Transverse colon (tissue), 4 donors: Measurements from ENCODE around the gene FAM110D. TPM values are rescaled to one million over a fixed set of nuclear protein-coding genes. Genes with fewer than 3 reads are reported as not detected.

Experiments
- DNase-seq: peaks from one replicate; pipeline ENCODE4 v3.0.0-alpha.2; 2019
- H3K27ac ChIP-seq, 4 donors: fragments of 200-600 bp; sonication (generic); 2 replicates each; pipeline ENCODE4 v1.5.1; 2016 to 2018; ENCODE audit warnings: inconsistent platforms in 4 of 4
- H3K27me3 ChIP-seq: fragments of 200-600 bp; sonication (generic); 2 replicates; pipeline ENCODE4 v1.5.1; 2017; ENCODE audit warnings: inconsistent platforms
- H3K36me3 ChIP-seq, 4 donors: fragments of 200-600 bp; sonication (generic); 2 replicates each; pipeline ENCODE4 v1.5.1; 2017 to 2019; ENCODE audit warnings: inconsistent platforms in 4 of 4
- H3K4me1 ChIP-seq, 4 donors: fragments of 200-600 bp; sonication (generic); 2 replicates each; pipeline ENCODE4 v1.5.1; 2017 to 2020; ENCODE audit warnings: inconsistent platforms in 4 of 4
- H3K4me3 ChIP-seq, 4 donors: fragments of 200-600 bp; sonication (generic); 1 replicate in 1 of 4; 2 replicates in 3 of 4; pipeline versions ENCODE4 v1.5.1 to v1.6.1; 2017 to 2019; ENCODE audit warnings: inconsistent platforms in 4 of 4
- H3K9me3 ChIP-seq, 2 donors: fragments of 200-600 bp; sonication (generic); 2 replicates each; pipeline ENCODE4 v1.5.1; 2017 to 2019; ENCODE audit warnings: inconsistent platforms in 2 of 2
- CTCF ChIP-seq, 5 experiments: fragments of 200-600 bp in 3 of 5; fragments of 450-650 bp in 2 of 5; sonication (generic) in 3 of 5; IDR thresholded peaks; 1 replicate in 2 of 5; 2 replicates in 3 of 5; pipeline ENCODE4 v1.5.1; 2016 to 2017; ENCODE audit warnings: antibody characterized with exemption in 5 of 5, inconsistent platforms in 3 of 5, mild to moderate bottlenecking in 2 of 5, moderate library complexity in 1 of 5
- EP300 ChIP-seq: sonication (generic); formaldehyde crosslinking; IDR thresholded peaks from one replicate; pipeline ENCODE4 v1.6.1; 2017; ENCODE audit warnings: antibody characterized with exemption, low read depth
- POLR2A ChIP-seq: fragments of 450-650 bp; IDR thresholded peaks from one replicate; pipeline ENCODE4 v1.6.1; 2016; ENCODE audit warnings: antibody characterized with exemption, mild to moderate bottlenecking, moderate library complexity
- POLR2AphosphoS5 ChIP-seq, 3 donors: sonication (generic); formaldehyde crosslinking; IDR thresholded peaks; one replicate each; pipeline ENCODE4 v1.6.1; 2016; ENCODE audit warnings: antibody characterized with exemption in 3 of 3
- WGBS, 2 donors: methylation state at CpG; one replicate each; pipeline ENCODE4 v1.1.5; 2018; ENCODE audit warnings: low coverage in 1 of 2; 5-methylcytosine and 5-hydroxymethylcytosine counted together
- in situ Hi-C, 4 donors: fragments of 200-750 bp; cut with MboI; loops; one replicate each; pipeline versions ENCODE4 v1.15.0 to v1.15.1; 2017; ENCODE audit warnings: low sequenced_read_pairs in 3 of 4, low pct_ligation_motif_present in 1 of 4, low pct_unique_long_range_greater_than_20kb in 1 of 4
- intact Hi-C: fragments of 100-400 bp; cut with DNase I; formaldehyde crosslinking; loops from one replicate; pipeline ENCODE4 v1.15.1; 2023; ENCODE audit warnings: low total_unique reads
- total RNA-seq, 4 donors: library from RNA; depleted of rRNA; stranded (reverse); fragments of >200 nt; gene quantifications; one replicate each; pipeline ENCODE4 v1.1.0, GENCODE V29; 2016

The FAM110D gene
- total RNA-seq, 4 donors from 2014 or later: 0.82 to 9.4 (median 2.9) TPM

GRCh38 chr1:26160527-26161414 is 1.9 kb downstream of the FAM110D start:
- peak overlapping the region; percentile 33 to 60 (median 42) for H3K4me3 ChIP-seq
- in situ Hi-C loops (loop anchor here in 2 of 4 donors (25.0 kb wide), 1 partner anchor 123 kb away; the partner anchor contains the start of gene SLC30A2 (in 2 of the 2)), intact Hi-C loops (no loop called here)
- 59% methylated on average over 16 of the region's 18 CpGs; no CpG with 5 or more reads in 1 of the 2 donors for WGBS, 2 donors
- peaks cover 57% of the 10 kb centered on the region for H3K27me3 ChIP-seq
- H3K27ac ChIP-seq: peak overlapping the region in 1 of 4 donors; percentile 46
- TF ChIP-seq POLR2A (no peak), CTCF (IDR thresholded peaks at IDR 0.05) (no peak), POLR2AphosphoS5 (IDR thresholded peaks at IDR 0.05) (no peak), EP300 (no peak)
- DNase-seq: no peak
- H3K36me3 ChIP-seq: no peaks in the 10 kb centered on the region
- peaks cover 10 to 24% (median 19%) of the 10 kb centered on the region in 4 donors for H3K4me1 ChIP-seq
- H3K9me3 ChIP-seq: no peaks in the 10 kb centered on the region

GRCh38 chr1:26161415-26162219 is 2.7 kb downstream of the FAM110D start:
- peaks cover 48% of the 10 kb centered on the region for H3K27me3 ChIP-seq
- no peaks in the 10 kb centered on the region for H3K9me3 ChIP-seq
- WGBS, 2 donors: 4% methylated on average over 30 of the region's 98 CpGs; no CpG with 5 or more reads in 1 of the 2 donors
- H3K4me3 ChIP-seq: peak overlapping the region; percentile 33 to 60 (median 42)
- H3K4me1 ChIP-seq: peaks cover 10 to 24% (median 19%) of the 10 kb centered on the region in 4 donors
- peak overlapping the region in 3 of 4 donors; percentile 1 to 46 (median 37) for H3K27ac ChIP-seq
- intact Hi-C loops (no loop called here), in situ Hi-C loops (loop anchor here in 2 of 4 donors (25.0 kb wide), 1 partner anchor 124 kb away; the partner anchor contains the start of gene SLC30A2 (in 2 of the 2))
- TF ChIP-seq POLR2AphosphoS5 (IDR thresholded peaks at IDR 0.05) (no peak), CTCF (IDR thresholded peaks at IDR 0.05) (peak in 2 of 5 experiments; percentile 4 to 9), EP300 (no peak), POLR2A (no peak)
- no peaks in the 10 kb centered on the region for H3K36me3 ChIP-seq
- peak; percentile 49 for DNase-seq

- 25 to 45% methylated on average over 4 to 21 of the region's 21 CpGs for WGBS, 2 donors
- TF ChIP-seq CTCF (IDR thresholded peaks at IDR 0.05) (no peak), POLR2AphosphoS5 (IDR thresholded peaks at IDR 0.05) (no peak), POLR2A (no peak), EP300 (no peak)
- no peaks in the 10 kb centered on the region for H3K36me3 ChIP-seq
- in situ Hi-C loops: loop anchor here in 2 of 4 donors (25.0 kb wide), 1 partner anchor 125 kb away; the partner anchor contains the start of gene SLC30A2 (in 2 of the 2)
- no peak for DNase-seq
- peak overlapping the region in 2 of 4 donors; percentile 37 to 46 for H3K27ac ChIP-seq
- H3K4me1 ChIP-seq: peaks cover 10 to 24% (median 19%) of the 10 kb centered on the region in 4 donors
- peaks cover 42% of the 10 kb centered on the region for H3K27me3 ChIP-seq
- H3K9me3 ChIP-seq: no peaks in the 10 kb centered on the region
- intact Hi-C loops: no loop called here
- H3K4me3 ChIP-seq: peak overlapping the region; percentile 4 to 60 (median 42)
These were observed 3.4 kb downstream of the FAM110D start for GRCh38 chr1:26162220-26162709.
